ENCODE data around the gene CD59. TPM values are rescaled to one million over a fixed set of nuclear protein-coding genes. Genes with fewer than 3 reads are reported as not detected.
"Not testable (repeated sequence)": the region's sequence is repeated elsewhere in the genome, so short reads cannot be mapped to it uniquely, and the experiment has no call there.

The CD59 gene
- total RNA-seq, 1 donor from 2014 or later, result 880 TPM

GRCh38 chr11:33692541-33692940 is 43.7 kb downstream of the CD59 start:
- DNase-seq (ENCODE audit: low spot score), result no peak

DNA sequence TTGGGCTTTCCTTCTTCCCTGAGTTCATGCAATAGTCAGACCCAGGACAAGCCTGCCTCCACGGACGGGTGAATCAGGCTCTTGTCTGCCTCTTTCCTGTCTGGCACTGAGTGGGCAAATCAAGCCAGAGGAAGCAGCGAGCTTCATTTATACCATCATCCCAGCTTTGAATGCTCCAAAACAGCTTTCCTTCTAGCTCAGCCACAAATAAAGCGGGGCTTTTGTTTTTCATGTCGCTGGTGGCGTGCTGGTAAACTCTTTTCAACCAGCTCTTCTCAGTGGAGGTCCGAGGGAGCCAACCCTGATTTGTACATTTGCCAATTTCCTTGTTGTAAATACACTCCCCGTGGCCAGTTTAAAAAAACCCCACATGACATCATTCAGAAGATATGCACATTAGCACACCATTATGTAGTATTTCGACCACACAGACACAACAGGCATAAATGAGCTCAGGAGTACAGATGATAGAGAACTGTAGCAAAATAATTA is 44.2 kb downstream of the CD59 start:
- peak; percentile 89 for DNase-seq (ENCODE audit: low spot score)

DNA sequence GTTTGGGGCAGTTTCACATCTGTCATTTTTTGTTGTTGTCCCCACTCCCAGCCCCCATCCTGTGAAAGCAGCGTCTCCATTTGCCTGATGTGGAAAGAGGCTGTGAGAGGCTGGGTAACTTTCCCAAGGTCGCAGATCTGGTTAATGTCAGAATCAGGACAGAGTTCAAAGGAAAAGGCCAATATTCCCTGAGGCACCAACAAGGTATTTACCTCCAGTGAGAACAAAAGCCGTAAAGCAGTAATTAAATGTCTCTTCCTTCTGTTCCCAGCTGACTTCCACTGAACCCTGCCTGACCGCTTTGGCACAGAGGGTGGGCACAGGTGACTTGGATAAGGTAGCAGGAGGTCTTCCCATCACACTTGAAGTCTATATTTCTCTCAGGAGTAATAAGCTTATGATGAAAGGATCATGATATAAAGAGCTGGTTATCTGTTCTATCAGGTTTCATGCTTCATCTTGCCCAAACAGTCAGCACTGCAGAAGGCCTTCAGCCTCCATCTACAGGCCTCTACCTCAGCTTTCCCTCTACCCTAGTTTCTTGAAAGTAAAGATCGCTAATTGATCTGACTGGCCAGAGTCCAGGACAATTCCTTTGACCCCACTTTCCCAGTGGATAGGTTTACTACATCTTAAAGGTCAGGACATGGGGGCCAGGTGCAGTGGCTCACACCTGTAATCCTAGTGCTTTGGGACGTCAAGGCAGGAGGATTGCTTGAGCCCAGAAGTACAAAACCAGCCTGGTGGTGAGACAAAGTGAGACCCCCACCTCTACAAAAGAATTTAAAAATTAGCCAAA is 45.0 kb downstream of the CD59 start:
- no peak for DNase-seq (ENCODE audit: low spot score)

DNA sequence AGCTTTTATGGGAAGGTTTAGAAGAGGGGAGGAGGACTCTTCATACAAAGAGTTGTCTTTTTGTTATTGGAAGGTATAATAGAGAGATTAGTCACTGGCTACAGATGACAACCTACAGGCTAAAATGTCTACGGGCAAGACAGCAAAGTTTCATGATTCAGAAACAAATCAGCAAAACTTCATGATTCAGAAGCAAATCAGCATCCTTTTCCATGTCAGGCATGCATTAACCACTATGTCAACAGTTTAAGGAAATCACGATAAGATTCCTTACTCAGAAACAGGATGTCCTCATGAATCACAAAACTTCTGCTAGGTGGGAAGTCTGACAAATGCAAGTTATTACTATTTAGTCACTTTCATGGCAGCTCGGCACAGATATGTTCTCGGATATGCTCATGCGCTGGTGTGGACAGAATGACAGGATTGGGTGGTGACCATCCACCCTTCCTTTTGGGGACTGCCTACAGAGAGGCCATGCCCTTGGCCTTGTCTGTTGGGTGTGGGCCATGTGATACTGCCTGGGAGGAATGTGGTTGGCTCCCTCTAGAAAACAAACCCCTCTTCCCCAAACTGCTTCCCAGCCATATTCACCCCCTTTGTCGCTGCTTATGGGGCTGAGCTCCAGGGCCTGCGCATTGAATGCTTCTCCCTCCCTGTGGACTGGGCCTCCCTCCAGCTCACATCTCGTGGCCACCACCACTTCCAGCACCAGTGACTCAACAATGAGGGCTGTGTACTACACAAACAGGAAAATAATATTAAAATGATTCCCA is 45.7 kb downstream of the CD59 start:
- DNase-seq (ENCODE audit: low spot score), result no peak

DNA sequence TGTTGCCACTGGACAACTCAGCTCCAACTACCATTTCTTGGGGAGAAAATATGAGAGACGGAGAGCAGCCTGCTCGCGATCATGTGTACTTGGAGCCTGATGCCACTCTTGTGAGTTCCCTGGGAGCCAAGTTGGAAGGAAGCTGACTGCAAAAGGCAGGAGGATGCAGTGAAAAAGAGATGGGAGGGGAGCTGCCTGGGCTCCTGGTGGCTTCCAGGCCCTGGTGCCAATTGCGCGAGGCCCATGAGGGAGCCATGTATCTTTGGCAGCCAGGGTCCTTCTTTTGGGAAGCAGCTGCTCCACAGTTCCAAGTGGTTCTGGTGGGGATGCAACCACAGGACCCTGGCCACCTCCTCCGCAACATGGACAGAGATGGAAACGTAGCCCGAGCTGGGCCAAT is 46.7 kb downstream of the CD59 start:
- no peak for DNase-seq (ENCODE audit: low spot score)

DNA sequence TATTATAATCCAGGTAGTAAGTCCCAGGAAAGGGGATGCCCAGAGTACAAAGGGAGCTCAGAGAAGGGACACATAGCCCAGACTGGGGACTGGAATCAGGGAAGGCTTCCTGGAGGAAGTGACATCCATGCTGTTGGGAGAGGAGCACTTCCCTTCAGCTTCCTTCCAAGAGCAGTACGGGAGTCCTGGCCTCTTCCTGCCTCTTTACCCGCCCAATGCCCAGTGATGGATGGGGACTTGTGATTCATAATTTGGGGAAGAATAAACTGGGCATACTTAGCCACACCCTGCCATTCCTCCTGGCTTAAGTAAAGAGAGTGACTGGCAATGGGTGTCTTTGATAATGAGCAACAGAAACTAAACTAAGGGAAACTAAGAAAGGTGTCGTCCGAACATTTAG is 47.1 kb downstream of the CD59 start:
- DNase-seq (ENCODE audit: low spot score), result no peak

- DNase-seq (ENCODE audit: low spot score), result peak; percentile 57
These were observed 48.3 kb downstream of the CD59 start for GRCh38 chr11:33687733-33688479.

DNA sequence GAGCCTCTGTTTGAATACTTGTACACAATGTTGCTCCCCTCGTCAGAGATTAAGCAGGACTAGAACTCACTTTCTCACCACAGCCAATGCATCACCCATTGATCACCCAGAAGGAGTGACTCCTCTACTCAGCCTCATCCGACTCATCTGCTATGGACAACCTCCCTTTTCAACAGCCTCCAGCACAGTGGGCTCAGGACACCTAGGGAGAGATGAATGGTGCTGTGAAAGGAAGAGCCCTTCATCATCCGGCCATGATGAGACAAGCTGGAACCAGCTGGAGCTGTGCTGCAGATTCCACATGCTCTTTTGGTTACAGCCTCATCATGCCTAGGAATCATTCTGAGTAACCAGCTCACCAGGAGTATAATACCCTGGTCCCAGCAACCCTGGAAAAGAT is 51.1 kb downstream of the CD59 start:
- DNase-seq (ENCODE audit: low spot score), result no peak

GRCh38 chr11:33684003-33684706 is 52.1 kb downstream of the CD59 start:
- DNase-seq (ENCODE audit: low spot score), result no peak

- no peak for DNase-seq (ENCODE audit: low spot score)
These were observed 53.8 kb downstream of the CD59 start for GRCh38 chr11:33682446-33682845.

DNA sequence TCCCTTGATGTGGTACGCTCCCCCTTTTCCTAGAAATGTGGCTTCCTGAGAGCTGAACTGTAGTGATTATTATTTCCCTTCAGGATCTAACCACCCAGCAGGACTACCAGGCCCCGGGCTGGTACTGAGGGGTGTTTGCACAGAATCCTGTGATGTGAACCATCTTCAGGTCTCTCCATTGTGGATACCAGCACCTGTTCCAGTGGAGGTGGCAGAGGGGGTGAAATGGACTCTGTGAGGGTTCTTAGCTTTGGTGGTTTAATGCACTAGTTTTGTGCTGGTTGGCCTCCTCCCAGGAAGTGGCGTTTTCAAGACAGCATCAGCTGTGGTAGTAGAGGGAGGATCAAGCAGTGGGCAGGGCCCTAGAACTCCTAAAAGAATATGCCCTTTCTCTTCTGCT is 54.2 kb downstream of the CD59 start:
- no peak for DNase-seq (ENCODE audit: low spot score)

GRCh38 chr11:33678616-33679015 is 57.6 kb downstream of the CD59 start:
- DNase-seq (ENCODE audit: low spot score), result not testable (repeated sequence)

- DNase-seq (ENCODE audit: low spot score), result no peak
These were observed 62.0 kb downstream of the CD59 start for GRCh38 chr11:33674035-33674814.

- no peak for DNase-seq (ENCODE audit: low spot score)
These were observed 64.0 kb downstream of the CD59 start for GRCh38 chr11:33672273-33672672.

- no peak for DNase-seq (ENCODE audit: low spot score)
These were observed 65.8 kb downstream of the CD59 start for GRCh38 chr11:33670250-33671011.

DNA sequence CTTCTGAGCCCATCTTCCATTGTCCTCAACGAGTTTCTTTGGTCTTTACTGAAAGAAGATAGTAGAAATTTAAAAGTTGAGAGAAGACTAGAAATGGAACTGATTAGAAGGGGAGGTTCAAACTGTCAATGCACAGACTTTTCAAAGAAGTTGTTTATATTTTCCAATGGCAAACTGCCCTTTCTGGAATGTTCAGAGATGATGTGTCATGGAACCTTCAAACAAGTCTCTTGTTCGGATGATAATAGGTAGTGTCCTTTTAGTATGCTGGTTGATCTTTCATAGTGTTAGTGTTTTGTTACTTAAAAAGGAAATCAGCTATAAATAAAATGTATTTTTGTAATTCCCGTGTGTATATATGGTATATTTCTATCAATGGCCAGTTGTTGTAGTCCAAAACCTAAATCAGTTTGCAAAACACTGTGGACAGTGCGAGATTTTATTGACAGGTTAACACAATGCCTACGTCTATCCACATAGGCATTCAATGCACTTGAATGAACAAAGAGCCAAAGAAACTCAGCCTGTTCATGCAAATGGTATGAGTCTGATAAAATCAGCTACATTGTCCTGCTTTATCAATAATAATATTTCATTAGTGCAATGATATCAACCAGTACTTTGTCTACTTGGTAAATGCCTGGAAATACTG is 66.5 kb downstream of the CD59 start:
- no peak for DNase-seq (ENCODE audit: low spot score)

DNA sequence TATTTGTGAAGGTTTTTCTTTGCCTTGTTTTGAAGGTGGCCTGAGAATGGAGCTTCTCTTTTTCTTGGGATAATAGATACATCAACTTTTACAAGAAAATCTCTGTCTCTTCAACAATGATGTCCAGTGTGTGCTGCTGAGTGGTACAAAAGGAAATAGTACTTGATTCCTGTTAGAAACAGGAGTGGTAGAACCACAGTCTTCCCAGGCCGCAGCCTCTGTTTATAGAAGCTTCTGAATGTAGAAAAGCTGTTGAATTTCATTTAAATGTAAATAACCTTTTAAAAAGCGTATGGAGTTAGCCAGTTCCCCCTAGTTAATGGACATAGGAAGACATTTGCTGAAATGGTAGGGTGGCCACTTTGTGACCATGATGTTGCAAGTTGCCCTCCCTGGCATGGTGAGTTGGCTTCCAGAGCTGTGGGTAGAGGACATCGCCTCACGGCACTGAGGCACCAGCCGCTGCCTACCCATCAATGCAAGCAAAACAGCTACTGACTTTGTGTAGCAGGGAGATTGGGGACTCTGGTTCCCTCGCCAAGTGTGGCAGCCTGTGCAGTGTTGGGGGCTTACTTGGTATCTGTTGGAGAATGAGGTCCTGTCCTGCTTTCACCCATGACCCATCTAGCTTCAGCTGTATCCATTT is 67.1 kb downstream of the CD59 start:
- DNase-seq (ENCODE audit: low spot score), result no peak

GRCh38 chr11:33668468-33668825 is 67.8 kb downstream of the CD59 start:
- no peak for DNase-seq (ENCODE audit: low spot score)

- no peak for DNase-seq (ENCODE audit: low spot score)
These were observed 68.3 kb downstream of the CD59 start for GRCh38 chr11:33667819-33668467.
